Measurements from ENCODE around the gene SP100. TPM values are rescaled to one million over a fixed set of nuclear protein-coding genes. Genes with fewer than 3 reads are reported as not detected.

The SP100 gene
- total and polyA plus RNA-seq, 2 of the 4 experiments (the other 2 are of a cell fraction) = 50.6 to 69.0 TPM

DNA sequence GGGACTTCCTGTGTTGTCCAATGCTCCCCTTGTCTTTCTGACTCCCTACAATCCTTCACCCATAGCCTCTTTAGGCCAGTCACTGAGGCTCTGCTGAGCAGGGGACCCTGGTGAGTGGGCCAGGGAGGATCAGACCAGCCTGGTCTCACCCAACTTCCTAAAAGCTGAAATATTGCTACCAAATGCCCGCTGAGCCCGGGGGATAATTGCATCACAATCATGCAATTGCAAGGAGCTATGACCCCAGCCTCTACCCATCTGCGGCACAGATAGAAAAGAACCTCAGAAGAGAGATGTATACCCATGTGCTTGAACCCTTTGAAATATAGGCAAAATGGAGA, 3.7 kb upstream of the SP100 start:
- ChIA-PET POLR2A (ENCODE audit: unreplicated experiment) (interaction anchor here (0.6 kb wide), 1 partner anchor 10 kb away, joined by 3 read pairs; no protein-coding TSS in a partner anchor), CTCF (no interaction called here)
- H3K36me3 ChIP-seq (ENCODE audit: control insufficient read depth, insufficient read depth, low read length) = no peaks in the 10 kb centered on the region
- peak overlapping the region; percentile 72 for H3K4me3 ChIP-seq (ENCODE audit: insufficient read depth, low read depth, low read length)
- no peaks in the 10 kb centered on the region for H3K27me3 ChIP-seq (ENCODE audit: control insufficient read depth, insufficient read depth, low read length)
- H2BK20ac ChIP-seq (ENCODE audit: low read depth, low read length) = no peak overlapping the region; the same call in 1 of the 2 replicates
- WGBS, 2 experiments (ENCODE audit: extremely low coverage in 2 of 2, insufficient read length in 1 of 2) = no CpG with 5 or more reads among the region's 3 CpGs
- H2BK120ac ChIP-seq (ENCODE audit: low read depth, low read length) = peak overlapping the region; percentile 98; the same call in 1 of the 2 replicates
- peak overlapping the region; percentile 76 for H4K5ac ChIP-seq (ENCODE audit: low read depth, low read length)
- peak; percentile 1; the same call in 1 of the 2 replicates for ATAC-seq (ENCODE audit: low read depth)
- peak overlapping the region; percentile 83 to 100; a peak in 3 of 4 replicates for H4K8ac ChIP-seq (ENCODE audit: low read depth in 2 of 2, low read length in 2 of 2)
- peak overlapping the region; percentile 100 for H2AFZ ChIP-seq (replicated peaks; ENCODE audit: low read length, poor library complexity)
- BruUV-seq (replicated peaks) = no TSS peak
- H2BK5ac ChIP-seq (ENCODE audit: low read depth, low read length, poor library complexity, severe bottlenecking) = no peak overlapping the region
- H3K79me1 ChIP-seq (ENCODE audit: low read depth in 1 of 2, low read length in 2 of 2) = peaks cover 7 to 33% of the 10 kb centered on the region in 2 experiments; a peak in 2 of 4 replicates
- H3K9me3 ChIP-seq (ENCODE audit: control insufficient read depth, insufficient read depth, low read length) = no peaks in the 10 kb centered on the region
- in situ Hi-C loops (cut with MboI; ENCODE audit: low sequenced_read_pairs) (loop anchor here (25.0 kb wide), 1 partner anchor 400 kb away; no protein-coding TSS in a partner anchor), dilution Hi-C loops (cut with HindIII; ENCODE audit: low sequenced_read_pairs, unreplicated experiment) (no loop called here), intact Hi-C loops (cut with micrococcal nuclease) (loop anchor here (5.0 to 10.0 kb wide), 2 partner anchors 198 to 200 kb away; partner anchors contain the start of gene SP110)
- TF ChIP-seq, protein P1, sequence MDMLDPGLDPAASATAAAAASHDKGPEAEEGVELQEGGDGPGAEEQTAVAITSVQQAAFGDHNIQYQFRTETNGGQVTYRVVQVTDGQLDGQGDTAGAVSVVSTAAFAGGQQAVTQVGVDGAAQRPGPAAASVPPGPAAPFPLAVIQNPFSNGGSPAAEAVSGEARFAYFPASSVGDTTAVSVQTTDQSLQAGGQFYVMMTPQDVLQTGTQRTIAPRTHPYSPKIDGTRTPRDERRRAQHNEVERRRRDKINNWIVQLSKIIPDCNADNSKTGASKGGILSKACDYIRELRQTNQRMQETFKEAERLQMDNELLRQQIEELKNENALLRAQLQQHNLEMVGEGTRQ (IDR thresholded peaks at IDR 0.05; ENCODE audit: low read depth, low read length) = no peak
- 0 out of 2 replicates have a peak, but pooled peaks have one; percentile 6 for TF ChIP-seq CEBPB (IDR thresholded peaks at IDR 0.05; ENCODE audit: low read depth, low read length)
- H3K9ac ChIP-seq (ENCODE audit: low read depth, low read length) = peak overlapping the region; percentile 81; the same call in 1 of the 2 replicates
- peaks cover 13% of the 10 kb centered on the region for H3K4me1 ChIP-seq (ENCODE audit: control insufficient read depth, insufficient read depth, low read length)
- H3K56ac ChIP-seq (ENCODE audit: extremely low read depth, insufficient read depth, low read length) = no peak overlapping the region; the same call in 1 of the 2 replicates
- no peak overlapping the region for H4K91ac ChIP-seq (ENCODE audit: insufficient read depth, low read depth, low read length)
- H3K18ac ChIP-seq (ENCODE audit: low read depth, low read length) = peak overlapping the region; percentile 66; the same call in 1 of the 2 replicates
- peaks cover 19% of the 10 kb centered on the region for H3K9me1 ChIP-seq (ENCODE audit: insufficient read depth, low read length)
- peak overlapping the region; percentile 77 for H3K4me2 ChIP-seq (ENCODE audit: low read depth, low read length)
- peak overlapping the region; percentile 89 for H2AK9ac ChIP-seq (replicated peaks; ENCODE audit: low read depth, low read length, poor library complexity)
- peak overlapping the region; percentile 99 for H3K4ac ChIP-seq (ENCODE audit: low read depth, low read length)
- peak overlapping the region; percentile 96; the same call in 1 of the 3 replicates for H2BK15ac ChIP-seq (ENCODE audit: low read depth, low read length)
- H2AK5ac ChIP-seq (ENCODE audit: low read depth, low read length) = no peak overlapping the region; the same call in 1 of the 2 replicates
- H3K23ac ChIP-seq (ENCODE audit: low read depth, low read length) = peak overlapping the region; percentile 100
- peak overlapping the region; percentile 82 for H3K27ac ChIP-seq (ENCODE audit: insufficient read depth, low read length)
- peak overlapping the region; percentile 99 for H3K14ac ChIP-seq (replicated peaks; ENCODE audit: low read depth, low read length)
- H4K20me1 ChIP-seq (ENCODE audit: insufficient read depth, low read length) = no peaks in the 10 kb centered on the region
- no peak for DNase-seq
